Fibroblast of peridontal ligament (primary cell): Measurements from ENCODE around the gene CMTM2.
A peak's percentile ranks its signal among the peaks of the same experiment; 100 is the strongest.
"Not testable (repeated sequence)": the region's sequence is repeated elsewhere in the genome, so short reads cannot be mapped to it uniquely, and the experiment has no call there.

ENCODE experiments used
- DNase-seq: peaks from one replicate; pipeline ENCODE4 v3.0.0-alpha.2; 2010; ENCODE audit errors: extremely low read depth

Gene CMTM2

GRCh38 chr16:66605979-66606751 is 26.9 kb downstream of the CMTM2 start:
- no peak for DNase-seq

GRCh38 chr16:66608241-66609138 is 29.2 kb downstream of the CMTM2 start:
- peak; percentile 76 for DNase-seq

GRCh38 chr16:66609139-66609510 is 29.9 kb downstream of the CMTM2 start:
- no peak for DNase-seq

- DNase-seq, result no peak
Observed at GRCh38 chr16:66610111-66610820, 31.0 kb downstream of the CMTM2 start.

- DNase-seq, result not testable (repeated sequence)
Observed at GRCh38 chr16:66611911-66612310, 32.6 kb downstream of the CMTM2 start.

- no peak for DNase-seq
Observed at GRCh38 chr16:66612422-66612821, 33.2 kb downstream of the CMTM2 start.

- no peak for DNase-seq
Observed at GRCh38 chr16:66614161-66614802, 35.0 kb downstream of the CMTM2 start.

- peak; percentile 15 for DNase-seq
Observed at GRCh38 chr16:66616169-66616568, 36.9 kb downstream of the CMTM2 start.

- no peak for DNase-seq
Observed at GRCh38 chr16:66616592-66616991, 37.3 kb downstream of the CMTM2 start.

- no peak for DNase-seq
Observed at GRCh38 chr16:66617010-66617434, 37.8 kb downstream of the CMTM2 start.

GRCh38 chr16:66617728-66618127 is 38.5 kb downstream of the CMTM2 start:
- DNase-seq, result no peak

- DNase-seq, result peak; percentile 93
Observed at GRCh38 chr16:66618588-66619375, 39.5 kb downstream of the CMTM2 start.

- DNase-seq, result peak; percentile 76
Observed at GRCh38 chr16:66619534-66620428, 40.5 kb downstream of the CMTM2 start.

GRCh38 chr16:66620429-66620795 is 41.1 kb downstream of the CMTM2 start:
- no peak for DNase-seq

GRCh38 chr16:66621973-66622372 is 42.7 kb downstream of the CMTM2 start:
- no peak for DNase-seq

GRCh38 chr16:66622863-66623262 is 43.6 kb downstream of the CMTM2 start:
- DNase-seq, result peak; percentile 22

- DNase-seq, result peak; percentile 44
Observed at GRCh38 chr16:66623755-66624154, 44.5 kb downstream of the CMTM2 start.

GRCh38 chr16:66627611-66628378 is 48.5 kb downstream of the CMTM2 start:
- not testable (repeated sequence) for DNase-seq

- no peak for DNase-seq
Observed at GRCh38 chr16:66629856-66630255, 50.6 kb downstream of the CMTM2 start.
